PC-3 (cell line): ENCODE results near the gene VTN. TPM values are rescaled to one million over a fixed set of nuclear protein-coding genes. Genes with fewer than 3 reads are reported as not detected.

ENCODE experiments used
- ATAC-seq: fragments of 200-7000 bp; cut with Tn5 transposase; 2 replicates; pipeline ENCODE4 v1.9.1; 2020; ENCODE audit warnings: mild to moderate bottlenecking, moderate library complexity
- BruUV-seq: library from RNA; stranded (reverse); fragments of 400-500 nt; replicated peaks from 2 replicates; lab custom pipeline; 2021; lab: Mats Ljungman, UMichigan
- CTCF ChIA-PET: fragments of 300-600 bp; sonication (Branson Sonifier 250); formaldehyde crosslinking; loops from one replicate; lab custom pipeline; 2022; ENCODE audit warnings: antibody characterized with exemption; lab: Charles Lee
- POLR2A ChIA-PET: fragments of 300-600 bp; sonication (Branson Sonifier 250); formaldehyde crosslinking; loops from one replicate; lab custom pipeline; 2022; ENCODE audit warnings: antibody characterized with exemption; ENCODE audit not compliant: unreplicated experiment; lab: Charles Lee
- DNase-seq: peaks from one replicate; pipeline ENCODE4 v3.0.0-alpha.2; 2015
- H2AFZ ChIP-seq: fragments of 300-600 bp; sonication (generic); 2 replicates; pipeline ENCODE4 v1.6.0; 2016; ENCODE audit warnings: antibody characterized with exemption, low read length
- H3F3A ChIP-seq: fragments of 300-600 bp; sonication (generic); one replicate; pipeline ENCODE4 v1.6.0; 2017; ENCODE audit warnings: antibody characterized with exemption, low read length, control low read depth, mild to moderate bottlenecking; ENCODE audit not compliant: unreplicated experiment
- H3K27ac ChIP-seq: fragments of 300-600 bp; sonication (generic); 2 replicates; pipeline ENCODE4 v1.5.1; 2016; ENCODE audit warnings: mild to moderate bottlenecking, low read length
- H3K27me3 ChIP-seq: fragments of 300-600 bp; sonication (generic); 2 replicates; pipeline ENCODE4 v1.6.1; 2016; ENCODE audit warnings: low read length, mixed read lengths
- H3K36me3 ChIP-seq: fragments of 300-600 bp; sonication (generic); 2 replicates; pipeline ENCODE4 v1.6.1; 2016; ENCODE audit warnings: low read depth, mixed run types, low read length, mixed read lengths
- H3K4me1 ChIP-seq: fragments of 300-600 bp; sonication (generic); 2 replicates; pipeline ENCODE4 v1.5.1; 2016; ENCODE audit warnings: low read length; ENCODE audit not compliant: insufficient read depth
- H3K4me2 ChIP-seq: fragments of 300-600 bp; sonication (generic); 2 replicates; pipeline ENCODE4 v1.6.0; 2016; ENCODE audit warnings: low read length
- H3K4me3 ChIP-seq: fragments of 300-600 bp; sonication (generic); 2 replicates; pipeline ENCODE4 v1.5.1; 2016; ENCODE audit warnings: mild to moderate bottlenecking, low read length, mixed read lengths
- H3K79me2 ChIP-seq: fragments of 300-600 bp; sonication (generic); 2 replicates; pipeline ENCODE4 v1.6.1; 2017; ENCODE audit warnings: low read length, mixed read lengths
- H3K9ac ChIP-seq: fragments of 300-600 bp; sonication (generic); 2 replicates; pipeline ENCODE4 v1.6.0; 2016; ENCODE audit warnings: mild to moderate bottlenecking, low read length
- H3K9me2 ChIP-seq: fragments of 300-600 bp; sonication (generic); replicated peaks from 2 replicates; pipeline ENCODE4 v1.6.1; 2016; ENCODE audit warnings: mixed run types, low read length, mixed read lengths
- H3K9me3 ChIP-seq: fragments of 300-600 bp; sonication (generic); 2 replicates; pipeline ENCODE4 v1.6.1; 2016; ENCODE audit warnings: low read length, mixed read lengths
- H4K20me1 ChIP-seq: fragments of 300-600 bp; sonication (generic); 2 replicates; pipeline ENCODE4 v1.6.1; 2016; ENCODE audit warnings: low read length, mixed read lengths
- CTCF ChIP-seq: fragments of 300-600 bp; sonication (generic); conservative IDR thresholded peaks from 2 replicates; pipeline ENCODE4 v1.5.1; 2017; ENCODE audit warnings: antibody characterized with exemption, low read depth, mild to moderate bottlenecking, low read length
- EZH2 ChIP-seq: fragments of 300-600 bp; sonication (generic); IDR thresholded peaks from one replicate; pipeline ENCODE4 v1.6.1; 2017; ENCODE audit warnings: antibody characterized with exemption, mild to moderate bottlenecking, low read length; ENCODE audit not compliant: unreplicated experiment
- EZH2phosphoT487 ChIP-seq: fragments of 300-600 bp; sonication (generic); IDR thresholded peaks from 2 replicates; pipeline ENCODE4 v1.6.1; 2018; ENCODE audit warnings: mild to moderate bottlenecking, antibody characterized with exemption, low read length, borderline replicate concordance
- intact Hi-C: fragments of 100-400 bp; cut with micrococcal nuclease; formaldehyde crosslinking; loops from 2 replicates; pipeline ENCODE4 v1.9.0; 2023
- total RNA-seq: library from RNA; depleted of rRNA; stranded (reverse); fragments of >200 nt; gene quantifications from 2 replicates; pipeline ENCODE4 v1.2.3, GENCODE V29; 2014

VTN gene
- total RNA-seq, 1 experiment from 2014 or later, result not detected

DNA sequence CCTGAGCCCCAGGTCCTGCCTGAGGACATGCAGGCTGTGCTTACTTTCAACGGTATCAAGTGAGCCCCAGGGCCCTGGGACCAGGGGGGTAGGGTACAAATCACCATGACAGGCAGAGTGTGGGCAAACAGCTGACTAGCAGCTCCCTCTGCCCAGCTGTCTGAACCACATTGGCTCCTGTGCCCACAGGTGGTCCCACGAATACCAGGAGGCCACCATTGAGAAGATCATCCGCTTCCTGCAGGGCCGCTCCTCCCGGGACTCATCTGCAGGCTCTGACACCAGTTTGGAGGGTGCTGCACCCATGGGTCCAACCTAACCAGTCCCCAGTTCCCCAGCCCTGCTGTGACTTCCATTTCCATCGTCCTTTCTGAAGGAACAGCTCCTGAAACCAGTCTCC is 25.9 kb upstream of the VTN start:
- intact Hi-C loops, result no loop called here
- no TSS peak for BruUV-seq
- DNase-seq (no peak), ATAC-seq (no peak)
- no peaks in the 10 kb centered on the region for H3K4me1 ChIP-seq
- H3K9me2 ChIP-seq, result no peaks in the 10 kb centered on the region
- H3F3A ChIP-seq, result no peaks in the 10 kb centered on the region
- H3K9me3 ChIP-seq, result no peaks in the 10 kb centered on the region
- H3K9ac ChIP-seq, result no peak overlapping the region
- no peaks in the 10 kb centered on the region for H3K27me3 ChIP-seq
- no peak overlapping the region for H3K27ac ChIP-seq
- H3K4me2 ChIP-seq, result no peak overlapping the region
- no peak overlapping the region for H2AFZ ChIP-seq
- no peaks in the 10 kb centered on the region for H4K20me1 ChIP-seq
- POLR2A ChIA-PET, result no interaction called here
- H3K4me3 ChIP-seq, result no peak overlapping the region
- H3K36me3 ChIP-seq, result no peaks in the 10 kb centered on the region
- no peaks in the 10 kb centered on the region for H3K79me2 ChIP-seq
- CTCF ChIA-PET, result no interaction called here
- TF ChIP-seq EZH2 (no peak), CTCF (no peak), EZH2phosphoT487 (no peak)

DNA sequence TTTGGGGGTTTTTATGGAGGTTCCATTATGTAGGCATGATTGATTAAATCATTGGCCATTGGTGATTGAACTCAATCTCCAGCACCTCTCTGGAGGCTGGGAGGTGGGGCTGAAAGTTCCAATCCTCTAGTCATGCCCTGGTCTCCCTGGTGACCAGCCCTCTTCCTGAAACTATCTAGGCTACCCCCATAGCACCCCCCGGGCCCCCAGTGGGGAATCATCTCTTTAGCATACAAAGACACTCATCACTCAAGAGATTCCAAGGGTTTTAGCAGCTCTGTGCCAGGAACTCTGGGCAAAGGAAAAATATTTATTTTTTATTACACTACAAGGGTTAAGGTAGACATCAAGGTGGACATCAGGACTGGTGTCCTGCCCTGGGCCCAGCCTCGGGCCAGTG is 25.3 kb upstream of the VTN start:
- Histone ChIP-seq H3K9ac (no peak overlapping the region), H3K36me3 (no peaks in the 10 kb centered on the region; the same call in 1 of the 2 replicates), H3F3A (no peaks in the 10 kb centered on the region), H3K27ac (no peak overlapping the region), H3K27me3 (no peaks in the 10 kb centered on the region), H3K9me2 (no peaks in the 10 kb centered on the region), H3K4me3 (no peak overlapping the region), H2AFZ (no peak overlapping the region), H3K9me3 (no peaks in the 10 kb centered on the region), H3K4me2 (no peak overlapping the region), H3K4me1 (no peaks in the 10 kb centered on the region), H4K20me1 (no peaks in the 10 kb centered on the region), H3K79me2 (no peaks in the 10 kb centered on the region)
- TF ChIP-seq EZH2 (no peak), CTCF (no peak), EZH2phosphoT487 (no peak)
- ChIA-PET POLR2A (interaction anchor here (0.6 kb wide), 1 partner anchor 10 kb away, joined by 8 read pairs; no protein-coding TSS in a partner anchor), CTCF (interaction anchor here (0.7 kb wide), 1 partner anchor 25 kb away, joined by 3 read pairs; the partner anchor contains the start of gene VTN)
- no peak for DNase-seq
- BruUV-seq, result no TSS peak
- intact Hi-C loops, result no loop called here
- no peak for ATAC-seq

GRCh38 chr17:28394337-28395116 is 24.4 kb upstream of the VTN start:
- no peaks in the 10 kb centered on the region for H3K79me2 ChIP-seq
- POLR2A ChIA-PET, result interaction anchor here (0.6 kb wide), 1 partner anchor 9 kb away, joined by 8 read pairs; no protein-coding TSS in a partner anchor
- CTCF ChIA-PET, result interaction anchor here (0.7 kb wide), 1 partner anchor 24 kb away, joined by 3 read pairs; the partner anchor contains the start of gene VTN
- no peak for ATAC-seq
- no peaks in the 10 kb centered on the region for H3K4me1 ChIP-seq
- no peak overlapping the region for H3K4me3 ChIP-seq
- no peaks in the 10 kb centered on the region for H3F3A ChIP-seq
- no peak overlapping the region for H2AFZ ChIP-seq
- no peaks in the 10 kb centered on the region for H3K9me3 ChIP-seq
- no peak for TF ChIP-seq EZH2
- no peak for TF ChIP-seq EZH2phosphoT487
- no peak for TF ChIP-seq CTCF
- H3K4me2 ChIP-seq, result no peak overlapping the region
- BruUV-seq, result no TSS peak
- H3K27ac ChIP-seq, result no peak overlapping the region
- no peaks in the 10 kb centered on the region; the same call in none of the 2 replicates for H3K36me3 ChIP-seq
- DNase-seq, result no peak
- intact Hi-C loops, result no loop called here
- no peaks in the 10 kb centered on the region for H3K9me2 ChIP-seq
- no peaks in the 10 kb centered on the region for H3K27me3 ChIP-seq
- H3K9ac ChIP-seq, result no peak overlapping the region
- H4K20me1 ChIP-seq, result no peaks in the 10 kb centered on the region
